ENCODE results near the gene PRRT1. TPM values are rescaled to one million over a fixed set of nuclear protein-coding genes. Genes with fewer than 3 reads are reported as not detected.
"Not testable (repeated sequence)": the region's sequence is repeated elsewhere in the genome, so short reads cannot be mapped to it uniquely, and the experiment has no call there.

The PRRT1 gene
- total RNA-seq, 1 experiment from 2014 or later = 0.51 TPM

- in situ Hi-C loops (cut with HindIII; ENCODE audit: low sequenced_read_pairs) = no loop called here
Measured at GRCh38 chr6:32109765-32110160, 42.0 kb downstream of the PRRT1 start.

GRCh38 chr6:32109114-32109764 lies 42.5 kb downstream of the PRRT1 start, which contains the start of gene TNXB:
Gene TNXB (minus strand): TSS chr6:32109338. CDS start chr6:32098198, 11,140 bp downstream.
- DNase-seq (ENCODE audit: low spot score) = no peak
- in situ Hi-C loops (cut with HindIII; ENCODE audit: low sequenced_read_pairs) = no loop called here

More at GRCh38 chr6:32109765-32110160, 42.0 kb downstream of the PRRT1 start:
- DNase-seq (ENCODE audit: low spot score) = no peak

GRCh38 chr6:32108727-32109113 lies 43.0 kb downstream of the PRRT1 start:
- no peak for DNase-seq (ENCODE audit: low spot score)
- in situ Hi-C loops (cut with HindIII; ENCODE audit: low sequenced_read_pairs) = no loop called here

GRCh38 chr6:32108094-32108627 lies 43.6 kb downstream of the PRRT1 start:
- in situ Hi-C loops (cut with HindIII; ENCODE audit: low sequenced_read_pairs) = no loop called here

GRCh38 chr6:32107406-32107805 lies 44.3 kb downstream of the PRRT1 start:
- in situ Hi-C loops (cut with HindIII; ENCODE audit: low sequenced_read_pairs) = no loop called here
- no peak for DNase-seq (ENCODE audit: low spot score)

More at GRCh38 chr6:32108094-32108627, 43.6 kb downstream of the PRRT1 start:
- no peak for DNase-seq (ENCODE audit: low spot score)

- in situ Hi-C loops (cut with HindIII; ENCODE audit: low sequenced_read_pairs) = no loop called here
Measured at GRCh38 chr6:32105433-32105832, 46.3 kb downstream of the PRRT1 start.

GRCh38 chr6:32102255-32102654 lies 49.5 kb downstream of the PRRT1 start:
- DNase-seq (ENCODE audit: low spot score) = no peak
- in situ Hi-C loops (cut with HindIII; ENCODE audit: low sequenced_read_pairs) = no loop called here

More at GRCh38 chr6:32105433-32105832, 46.3 kb downstream of the PRRT1 start:
- no peak for DNase-seq (ENCODE audit: low spot score)

- in situ Hi-C loops (cut with HindIII; ENCODE audit: low sequenced_read_pairs) = not testable (repeated sequence)
Measured at GRCh38 chr6:32100251-32100650, 51.5 kb downstream of the PRRT1 start.

More at GRCh38 chr6:32100251-32100650, 51.5 kb downstream of the PRRT1 start:
- DNase-seq (ENCODE audit: low spot score) = not testable (repeated sequence)

Other genes starting within 250 kb of the PRRT1 start
- 20.0 and 22.3 TPM in 2 replicates for gene ZBTB12, start 249.9 kb downstream of the PRRT1 start, total RNA-seq (2014; rRNA removed; shearing (Covaris generic))
- gene C2, start 224.2 kb downstream of the PRRT1 start, total RNA-seq (2014; rRNA removed; shearing (Covaris generic)) = 0.98 and 3.7 TPM in 2 replicates
- gene CFB, start 205.8 kb downstream of the PRRT1 start, total RNA-seq (2014; rRNA removed; shearing (Covaris generic)) = not detected in 2 replicates
- gene NELFE, start 193.0 kb downstream of the PRRT1 start, total RNA-seq (2014; rRNA removed; shearing (Covaris generic)) = 183 and 198 TPM in 2 replicates
- gene SKIC2, start 192.8 kb downstream of the PRRT1 start, total RNA-seq (2014; rRNA removed; shearing (Covaris generic)) = 41.0 and 43.4 TPM in 2 replicates
- 4.3 and 7.1 TPM in 2 replicates for gene DXO, start 179.8 kb downstream of the PRRT1 start, total RNA-seq (2014; rRNA removed; shearing (Covaris generic))
- gene C4A, start 169.9 kb downstream of the PRRT1 start, total RNA-seq (2014; rRNA removed; shearing (Covaris generic)) = 0.98 and 1.2 TPM in 2 replicates
- gene C4B, start 137.1 kb downstream of the PRRT1 start, total RNA-seq (2014; rRNA removed; shearing (Covaris generic)) = 0.78 and 0.86 TPM in 2 replicates
- gene CYP21A2, start 113.5 kb downstream of the PRRT1 start, total RNA-seq (2014; rRNA removed; shearing (Covaris generic)) = not detected in 2 replicates
- under 0.01 TPM in 1 of 2 replicates, not detected in the other for gene TNXB, start 42.6 kb downstream of the PRRT1 start, total RNA-seq (2014; rRNA removed; shearing (Covaris generic))
- 21.1 and 23.1 TPM in 2 replicates for gene ATF6B, start 23.7 kb downstream of the PRRT1 start, total RNA-seq (2014; rRNA removed; shearing (Covaris generic))
- 9.5 and 20.2 TPM in 2 replicates for gene FKBPL, start 21.7 kb downstream of the PRRT1 start, total RNA-seq (2014; rRNA removed; shearing (Covaris generic))
- gene PPT2, start 2.2 kb upstream of the PRRT1 start, total RNA-seq (2014; rRNA removed; shearing (Covaris generic)) = 37.3 and 38.5 TPM in 2 replicates
- 12.9 and 16.5 TPM in 2 replicates for gene EGFL8, start 12.7 kb upstream of the PRRT1 start, total RNA-seq (2014; rRNA removed; shearing (Covaris generic))
- gene AGPAT1, start 24.1 kb upstream of the PRRT1 start, total RNA-seq (2014; rRNA removed; shearing (Covaris generic)) = 75.4 and 80.4 TPM in 2 replicates
- gene RNF5, start 26.5 kb upstream of the PRRT1 start, total RNA-seq (2014; rRNA removed; shearing (Covaris generic)) = 122 and 128 TPM in 2 replicates
- gene AGER, start 32.3 kb upstream of the PRRT1 start, total RNA-seq (2014; rRNA removed; shearing (Covaris generic)) = 3.8 and 17.4 TPM in 2 replicates
- gene PBX2, start 38.3 kb upstream of the PRRT1 start, total RNA-seq (2014; rRNA removed; shearing (Covaris generic)) = 109 and 123 TPM in 2 replicates
- gene GPSM3, start 40.7 kb upstream of the PRRT1 start, total RNA-seq (2014; rRNA removed; shearing (Covaris generic)) = 3.4 and 7.9 TPM in 2 replicates
- gene NOTCH4, start 72.1 kb upstream of the PRRT1 start, total RNA-seq (2014; rRNA removed; shearing (Covaris generic)) = 0.27 and 0.62 TPM in 2 replicates
- gene TSBP1, start 220.0 kb upstream of the PRRT1 start, total RNA-seq (2014; rRNA removed; shearing (Covaris generic)) = not detected in 2 replicates